H9 (cell line): Measurements from ENCODE around the gene SCTR. TPM values are rescaled to one million over a fixed set of nuclear protein-coding genes. Genes with fewer than 3 reads are reported as not detected.

Source experiments
- DNase-seq: peaks from one replicate; pipeline ENCODE4 v3.0.0-alpha.2; 2017
- H2AFZ ChIP-seq: one replicate; pipeline ENCODE4 v1.6.1; 2013; ENCODE audit warnings: mild to moderate bottlenecking, low read length, control low read depth, moderate library complexity
- H2AK5ac ChIP-seq: 2 replicates; pipeline ENCODE4 v1.6.1; 2013; ENCODE audit warnings: low read length, control low read depth, mixed read lengths; ENCODE audit not compliant: insufficient read length
- H2BK120ac ChIP-seq: one replicate; pipeline ENCODE4 v1.6.1; 2013; ENCODE audit warnings: low read depth, mild to moderate bottlenecking, low read length, control low read depth, inconsistent platforms; ENCODE audit not compliant: poor library complexity, severe bottlenecking
- H2BK12ac ChIP-seq: 2 replicates; pipeline ENCODE4 v1.6.1; 2013; ENCODE audit warnings: low read length, control low read depth, mixed read lengths, low read depth; ENCODE audit not compliant: insufficient read length
- H2BK15ac ChIP-seq: 2 replicates; pipeline ENCODE4 v1.6.1; 2013; ENCODE audit warnings: low read depth, low read length, control low read depth
- H2BK20ac ChIP-seq: one replicate; pipeline ENCODE4 v1.6.1; 2013; ENCODE audit warnings: low read depth, mild to moderate bottlenecking, low read length, control low read depth, inconsistent platforms; ENCODE audit not compliant: poor library complexity, severe bottlenecking
- H2BK5ac ChIP-seq: 2 replicates; pipeline ENCODE4 v1.6.1; 2013; ENCODE audit warnings: low read length, control low read depth, mixed read lengths; ENCODE audit not compliant: insufficient read length
- H3K14ac ChIP-seq: 2 replicates; pipeline ENCODE4 v1.6.1; 2013; ENCODE audit warnings: low read length, control low read depth; ENCODE audit not compliant: insufficient read depth
- H3K18ac ChIP-seq: 2 replicates; pipeline ENCODE4 v1.6.1; 2013; ENCODE audit warnings: low read depth, mild to moderate bottlenecking, mixed read lengths, low read length, control low read depth; ENCODE audit not compliant: insufficient read length
- H3K23ac ChIP-seq: 2 replicates; pipeline ENCODE4 v1.6.1; 2013; ENCODE audit warnings: low read length, control low read depth, mixed read lengths, low read depth; ENCODE audit not compliant: insufficient read length
- H3K23me2 ChIP-seq: 2 replicates; pipeline ENCODE4 v1.6.1; 2013; ENCODE audit warnings: low read depth, mild to moderate bottlenecking, mixed read lengths, low read length, control low read depth; ENCODE audit not compliant: insufficient read length, poor library complexity, severe bottlenecking
- H3K27ac ChIP-seq: 2 replicates; pipeline ENCODE4 v1.5.1; 2013; ENCODE audit warnings: low read length, control low read depth, mixed read lengths, low read depth; ENCODE audit not compliant: insufficient read length
- H3K27me3 ChIP-seq: 2 replicates; pipeline ENCODE4 v1.6.1; 2013; ENCODE audit warnings: low read length, control low read depth, inconsistent platforms; ENCODE audit not compliant: insufficient read depth
- H3K4ac ChIP-seq: 2 replicates; pipeline ENCODE4 v1.6.1; 2013; ENCODE audit warnings: low read depth, mild to moderate bottlenecking, control low read depth, inconsistent platforms, low read length, moderate library complexity
- H3K4me1 ChIP-seq: 2 replicates; pipeline ENCODE4 v1.6.1; 2013; ENCODE audit warnings: low read length, control low read depth, inconsistent platforms; ENCODE audit not compliant: insufficient read depth
- H3K4me2 ChIP-seq: 2 replicates; pipeline ENCODE4 v1.6.1; 2013; ENCODE audit warnings: low read length, control low read depth, mixed read lengths; ENCODE audit not compliant: insufficient read length, insufficient read depth
- H3K56ac ChIP-seq: 2 replicates; pipeline ENCODE4 v1.6.1; 2013; ENCODE audit warnings: low read depth, mild to moderate bottlenecking, mixed read lengths, low read length, control low read depth; ENCODE audit not compliant: insufficient read length
- H3K79me1 ChIP-seq: 2 replicates; pipeline ENCODE4 v1.6.1; 2013; ENCODE audit warnings: low read depth, mild to moderate bottlenecking, moderate library complexity, low read length, control low read depth, inconsistent platforms; ENCODE audit not compliant: insufficient read depth, poor library complexity, severe bottlenecking
- H3K79me2 ChIP-seq: 2 replicates; pipeline ENCODE4 v1.6.1; 2013; ENCODE audit warnings: low read length, control low read depth, inconsistent platforms; ENCODE audit not compliant: insufficient read depth
- H3K9ac ChIP-seq: 2 replicates; pipeline ENCODE4 v1.6.1; 2013; ENCODE audit warnings: low read length, control low read depth, mixed read lengths; ENCODE audit not compliant: insufficient read length; ENCODE audit errors: extremely low read depth
- H3K9me3 ChIP-seq: one replicate; pipeline ENCODE4 v1.6.1; 2013; ENCODE audit warnings: low read depth, low read length, inconsistent platforms; ENCODE audit not compliant: control insufficient read depth
- H3T11ph ChIP-seq: one replicate; pipeline ENCODE4 v1.6.1; 2013; ENCODE audit warnings: mild to moderate bottlenecking, low read length, control low read depth, inconsistent platforms
- H4K20me1 ChIP-seq: one replicate; pipeline ENCODE4 v1.6.1; 2013; ENCODE audit not compliant: control insufficient read depth, insufficient read length, insufficient read depth
- H4K5ac ChIP-seq: 2 replicates; pipeline ENCODE4 v1.6.1; 2013; ENCODE audit warnings: low read depth, mild to moderate bottlenecking, mixed read lengths, low read length, control low read depth; ENCODE audit not compliant: insufficient read length
- H4K8ac ChIP-seq: replicated peaks from 2 replicates; pipeline ENCODE4 v1.6.1; 2013; ENCODE audit warnings: low read length, control low read depth, mixed read lengths, low read depth; ENCODE audit not compliant: insufficient read length
- H4K91ac ChIP-seq: 2 replicates; pipeline ENCODE4 v1.6.1; 2013; ENCODE audit warnings: low read depth, mild to moderate bottlenecking, moderate library complexity, mixed read lengths, low read length, control low read depth; ENCODE audit not compliant: insufficient read length
- H3K27ac Mint-ChIP-seq, 3 experiments: 2 replicates in 2 of 3; 3 replicates in 1 of 3; pipeline ENCODE4 v1.8.0; 2020 to 2021; ENCODE audit warnings: mixed read lengths in 3 of 3, mild to moderate bottlenecking in 1 of 3, moderate library complexity in 1 of 3
- H3K27me3 Mint-ChIP-seq: 2 replicates; pipeline ENCODE4 v1.8.0; 2021; ENCODE audit warnings: low read depth, mild to moderate bottlenecking, moderate library complexity, mixed read lengths
- H3K36me3 Mint-ChIP-seq, 3 experiments: 2 replicates in 2 of 3; 3 replicates in 1 of 3; pipeline ENCODE4 v1.8.0; 2020 to 2021; ENCODE audit warnings: low read depth in 3 of 3, mixed read lengths in 3 of 3; ENCODE audit not compliant: insufficient read depth in 1 of 3
- H3K4me1 Mint-ChIP-seq, 2 experiments: 2 replicates each; pipeline ENCODE4 v1.8.0; 2020; ENCODE audit warnings: mixed read lengths in 2 of 2
- H3K4me3 Mint-ChIP-seq, 2 experiments: 2 replicates in 1 of 2; 3 replicates in 1 of 2; pipeline ENCODE4 v1.8.0; 2020 to 2021; ENCODE audit warnings: mild to moderate bottlenecking in 2 of 2, mixed read lengths in 2 of 2, moderate library complexity in 1 of 2
- H3K9me3 Mint-ChIP-seq, 2 experiments: 2 replicates in 1 of 2; 3 replicates in 1 of 2; pipeline ENCODE4 v1.8.0; 2020; ENCODE audit warnings: mild to moderate bottlenecking in 2 of 2, mixed read lengths in 2 of 2, moderate library complexity in 1 of 2
- WGBS: extraction: QIAGEN DNeasy Blood & Tissue Kit; methylation state at CpG from one replicate; pipeline ENCODE4 v1.1.7; 2013; ENCODE audit warnings: missing lambda C conversion rate, low lambda C conversion rate, mixed read lengths; ENCODE audit not compliant: insufficient read length; ENCODE audit errors: extremely low coverage; 5-methylcytosine and 5-hydroxymethylcytosine counted together
- total RNA-seq: library from RNA; stranded (reverse); gene quantifications from 2 replicates; pipeline ENCODE4 v1.2.1, GENCODE V29; 2021
- TF ChIP-seq, protein P1 (sequence below): fragments of 200-600 bp; sonication (generic); conservative IDR thresholded peaks from 3 replicates; pipeline ENCODE4 v1.8.0; 2021; ENCODE audit warnings: antibody characterized with exemption, mild to moderate bottlenecking

Gene SCTR
- total RNA-seq, 1 experiment from 2014 or later = not detected

DNA sequence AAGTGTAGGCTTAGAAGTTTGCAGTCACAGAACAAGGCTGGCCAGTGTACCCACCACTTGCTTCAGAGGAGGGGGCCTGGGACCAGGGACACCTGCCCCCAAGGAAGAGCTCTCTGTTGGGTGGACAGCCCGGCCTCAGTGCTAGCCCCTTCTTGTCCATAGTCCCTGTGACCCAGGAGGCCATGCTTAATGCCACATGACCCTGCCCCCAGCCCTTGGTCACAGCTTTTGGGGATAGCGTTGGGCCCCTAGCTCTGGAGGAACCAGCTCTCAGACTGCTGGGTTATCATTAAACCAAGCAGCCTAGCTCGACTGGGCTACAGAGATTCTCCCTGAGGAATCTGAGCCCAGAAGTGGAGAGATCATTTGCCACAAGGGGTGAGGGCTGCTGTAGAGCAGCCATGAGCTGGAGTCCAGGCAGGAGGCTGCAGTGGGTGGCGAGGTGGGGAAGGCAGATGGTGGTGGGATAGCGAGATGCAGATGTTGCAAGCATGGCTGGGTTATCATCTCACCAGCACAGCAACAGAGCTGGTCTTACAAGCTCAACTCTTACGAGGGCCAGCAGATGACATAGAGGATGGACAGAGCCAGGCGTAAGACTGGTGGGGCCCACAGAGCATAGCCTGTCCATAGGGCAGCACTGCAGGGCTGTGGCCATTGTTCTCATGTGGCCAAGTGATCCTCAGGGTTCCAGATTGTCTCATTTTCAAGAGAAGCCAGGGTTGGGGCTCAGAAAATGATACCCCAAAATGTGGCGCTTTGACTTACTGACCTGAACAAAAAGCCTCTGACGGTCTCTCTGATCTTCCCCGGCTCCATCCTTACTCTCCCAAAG is 99.8 kb downstream of the SCTR start:
- no peak overlapping the region for H4K8ac ChIP-seq
- no peak overlapping the region for H3K9ac ChIP-seq
- H2AK5ac ChIP-seq = no peak overlapping the region
- H3K79me1 ChIP-seq = no peaks in the 10 kb centered on the region
- H3T11ph ChIP-seq = no peak overlapping the region
- no peaks in the 10 kb centered on the region for H4K20me1 ChIP-seq
- H3K14ac ChIP-seq = no peak overlapping the region
- H4K91ac ChIP-seq = no peak overlapping the region
- H3K4me1 ChIP-seq = 0 out of 2 replicates have a peak, but pooled peaks cover 2% of the 10 kb centered on the region
- no peak overlapping the region for H3K27ac ChIP-seq
- no CpG with 5 or more reads among the region's 10 CpGs for WGBS
- H3K18ac ChIP-seq = no peak overlapping the region
- no peak overlapping the region for H2BK12ac ChIP-seq
- H3K23ac ChIP-seq = no peak overlapping the region
- peak overlapping the region in 1 of 3 experiments; percentile 37; a peak in 1 of 7 replicates for H3K27ac Mint-ChIP-seq
- no peaks in the 10 kb centered on the region for H3K9me3 ChIP-seq
- H3K4me3 Mint-ChIP-seq = no peak overlapping the region
- no peak overlapping the region for H3K56ac ChIP-seq
- H3K36me3 Mint-ChIP-seq = peaks cover 0 to 19% (median 9%) of the 10 kb centered on the region in 3 experiments
- peaks cover 12 to 24% of the 10 kb centered on the region in 2 experiments for H3K9me3 Mint-ChIP-seq
- peaks cover 26% of the 10 kb centered on the region for H3K27me3 Mint-ChIP-seq
- H2BK20ac ChIP-seq = no peak overlapping the region
- no peak overlapping the region for H2BK120ac ChIP-seq
- H2BK5ac ChIP-seq = no peak overlapping the region
- H2AFZ ChIP-seq = no peak overlapping the region
- H3K23me2 ChIP-seq = no peaks in the 10 kb centered on the region
- no peak overlapping the region for H4K5ac ChIP-seq
- peaks cover 43 to 45% of the 10 kb centered on the region in 2 experiments for H3K4me1 Mint-ChIP-seq
- DNase-seq = peak; percentile 14
- H3K4ac ChIP-seq = no peak overlapping the region
- no peaks in the 10 kb centered on the region for H3K79me2 ChIP-seq
- no peak overlapping the region for H2BK15ac ChIP-seq
- H3K4me2 ChIP-seq = no peak overlapping the region
- no peaks in the 10 kb centered on the region; the same call in 1 of the 2 replicates for H3K27me3 ChIP-seq
- TF ChIP-seq, protein P1, sequence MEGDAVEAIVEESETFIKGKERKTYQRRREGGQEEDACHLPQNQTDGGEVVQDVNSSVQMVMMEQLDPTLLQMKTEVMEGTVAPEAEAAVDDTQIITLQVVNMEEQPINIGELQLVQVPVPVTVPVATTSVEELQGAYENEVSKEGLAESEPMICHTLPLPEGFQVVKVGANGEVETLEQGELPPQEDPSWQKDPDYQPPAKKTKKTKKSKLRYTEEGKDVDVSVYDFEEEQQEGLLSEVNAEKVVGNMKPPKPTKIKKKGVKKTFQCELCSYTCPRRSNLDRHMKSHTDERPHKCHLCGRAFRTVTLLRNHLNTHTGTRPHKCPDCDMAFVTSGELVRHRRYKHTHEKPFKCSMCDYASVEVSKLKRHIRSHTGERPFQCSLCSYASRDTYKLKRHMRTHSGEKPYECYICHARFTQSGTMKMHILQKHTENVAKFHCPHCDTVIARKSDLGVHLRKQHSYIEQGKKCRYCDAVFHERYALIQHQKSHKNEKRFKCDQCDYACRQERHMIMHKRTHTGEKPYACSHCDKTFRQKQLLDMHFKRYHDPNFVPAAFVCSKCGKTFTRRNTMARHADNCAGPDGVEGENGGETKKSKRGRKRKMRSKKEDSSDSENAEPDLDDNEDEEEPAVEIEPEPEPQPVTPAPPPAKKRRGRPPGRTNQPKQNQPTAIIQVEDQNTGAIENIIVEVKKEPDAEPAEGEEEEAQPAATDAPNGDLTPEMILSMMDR = no peak
